Measurements from ENCODE around the gene RUFY3.

The RUFY3 gene

DNA sequence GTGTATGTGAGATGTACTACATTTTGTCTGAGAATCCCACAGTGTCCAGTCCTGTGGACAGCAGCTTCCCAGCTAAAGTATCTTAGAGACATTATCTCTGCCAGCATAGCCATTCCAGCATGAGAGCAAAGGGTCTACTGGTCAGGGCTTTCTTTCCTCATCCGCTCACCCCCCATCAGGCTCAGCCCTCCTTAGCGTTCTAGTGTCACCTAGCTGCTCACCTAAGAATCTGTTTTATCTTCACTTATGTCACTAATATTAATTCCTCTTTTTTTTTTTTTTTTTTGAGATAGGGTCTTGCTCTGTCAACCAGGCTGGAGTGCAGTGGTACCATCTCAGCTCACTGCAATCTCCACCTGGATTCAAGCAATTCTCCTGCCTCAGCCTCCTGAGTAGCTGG is 15.6 kb downstream of the RUFY3 start:
- Histone ChIP-seq H3K9ac (peak overlapping the region in 7 of 11 experiments; percentile 19 to 72 (median 48); a peak in 11 of 22 replicates), H3K27ac (peak overlapping the region in 8 of 11 experiments; percentile 55 to 81 (median 70); a peak in 16 of 22 replicates), H3K4me1 (peaks cover 44 to 80% (median 61%) of the 10 kb centered on the region in 10 experiments), H3K4me3 (peak overlapping the region in 1 of 10 experiments; percentile 21; a peak in 1 of 20 replicates), H3K36me3 (no peaks in the 10 kb centered on the region), H4K20me1 (peaks cover 0 to 21% (median 0%) of the 10 kb centered on the region in 11 experiments; a peak in 3 of 22 replicates), H3K9me3 (replicated peaks in 1 of 11) (no peaks in the 10 kb centered on the region), H3K4me2 (peak overlapping the region; percentile 73 to 98 (median 85)), H3K27me3 (no peaks in the 10 kb centered on the region)
- TF ChIP-seq Cebpa-rat (IDR thresholded peaks at IDR 0.05): no peak

DNA sequence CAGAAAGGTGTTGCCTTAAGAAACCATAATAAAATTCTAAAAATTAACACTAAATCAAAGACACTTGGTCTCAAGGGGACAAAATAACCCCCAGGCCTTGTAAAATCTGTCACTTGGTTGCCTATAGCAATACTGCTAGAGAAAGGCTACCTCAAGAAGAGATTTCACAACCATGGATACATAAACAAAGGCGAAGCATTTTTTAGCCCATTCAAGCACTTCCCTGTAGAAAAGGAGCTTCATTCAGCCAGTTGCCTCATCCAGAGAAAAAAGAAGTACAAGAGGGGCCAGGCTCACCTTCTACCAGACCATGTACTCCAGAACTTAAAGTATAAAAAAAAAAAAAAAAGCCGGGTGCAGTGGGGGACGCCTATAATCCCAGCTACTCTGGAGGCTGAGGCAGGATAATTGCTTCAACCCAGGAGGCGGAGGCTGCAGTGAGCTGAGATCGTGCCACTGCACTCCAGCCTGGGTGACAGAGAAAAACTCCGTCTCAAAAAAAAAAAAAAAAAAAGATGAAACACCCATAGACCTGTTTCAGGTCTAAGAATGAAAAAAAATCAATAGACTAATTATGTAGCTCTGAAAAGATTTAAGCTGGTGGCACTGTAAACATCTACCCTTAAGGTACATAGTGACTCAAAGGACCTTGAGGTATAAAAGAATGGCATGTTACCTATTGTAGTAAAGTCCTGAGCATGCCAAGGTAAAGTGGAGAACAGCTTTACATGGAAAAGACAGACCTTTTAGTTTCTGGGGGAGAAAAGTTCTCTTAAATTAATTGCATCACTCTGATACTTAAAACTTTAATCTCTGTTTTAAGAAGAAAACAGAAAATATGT is 18.0 kb downstream of the RUFY3 start:
- Histone ChIP-seq H3K4me3 (no peak overlapping the region), H3K4me2 (peak overlapping the region in 7 of 11 experiments; percentile 4 to 41 (median 14); a peak in 8 of 22 replicates), H3K27me3 (no peaks in the 10 kb centered on the region), H3K36me3 (no peaks in the 10 kb centered on the region), H3K9me3 (replicated peaks in 1 of 11) (no peaks in the 10 kb centered on the region), H4K20me1 (peaks cover 0 to 29% (median 0%) of the 10 kb centered on the region in 11 experiments; a peak in 3 of 22 replicates), H3K9ac (no peak overlapping the region), H3K27ac (no peak overlapping the region), H3K4me1 (peaks cover 38 to 68% (median 56%) of the 10 kb centered on the region in 10 experiments)
- TF ChIP-seq Cebpa-rat (IDR thresholded peaks at IDR 0.05): no peak

DNA sequence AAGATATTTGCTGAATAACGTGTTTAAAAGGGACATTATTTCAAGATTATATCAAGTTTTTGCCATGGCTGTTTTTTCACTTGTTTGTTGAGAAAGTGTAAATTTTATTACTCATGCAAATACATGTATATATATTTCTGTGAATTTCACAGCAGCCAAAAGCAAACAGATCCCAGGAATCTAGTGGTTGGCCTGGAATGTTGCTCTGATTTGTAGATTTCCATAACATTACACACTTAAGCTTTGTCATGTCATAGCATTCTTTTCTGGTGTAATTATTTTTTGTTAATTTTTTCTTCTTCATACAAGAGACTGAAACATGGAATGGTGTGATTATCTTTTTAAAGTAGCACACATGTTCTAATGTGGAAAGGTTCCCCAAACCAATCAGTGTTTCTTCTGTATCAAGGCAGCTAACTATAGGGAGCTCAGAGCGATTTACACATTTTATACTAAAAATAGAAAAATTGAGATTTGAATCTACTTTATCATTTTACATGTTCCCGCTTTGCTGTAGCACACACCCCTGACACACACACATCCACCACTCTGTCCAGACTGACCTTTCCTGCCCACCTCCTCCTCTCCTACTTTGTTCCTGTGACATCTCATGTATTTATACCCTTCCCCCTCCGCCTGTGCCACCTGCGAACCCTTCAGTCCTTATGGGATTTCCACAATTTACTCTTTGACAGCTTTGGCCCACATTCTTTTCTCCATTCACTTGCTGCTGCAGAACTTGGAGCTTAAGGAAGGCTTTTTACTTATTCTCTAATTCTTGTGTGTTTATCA is 20.3 kb downstream of the RUFY3 start:
- Histone ChIP-seq H3K4me3 (no peak overlapping the region), H3K4me2 (peak overlapping the region in 4 of 11 experiments; percentile 14 to 44 (median 16); a peak in 5 of 22 replicates), H3K9ac (no peak overlapping the region), H3K36me3 (0 out of 22 replicates have a peak, but pooled peaks cover 0 to 6% (median 0%) of the 10 kb centered on the region in 11 experiments), H3K4me1 (peaks cover 15 to 45% (median 33%) of the 10 kb centered on the region in 10 experiments), H3K9me3 (replicated peaks in 1 of 11) (peaks cover 0 to 3% (median 0%) of the 10 kb centered on the region in 11 experiments; a peak in 1 of 22 replicates), H4K20me1 (peaks cover 0 to 34% (median 0%) of the 10 kb centered on the region in 11 experiments; a peak in 3 of 22 replicates), H3K27ac (no peak overlapping the region), H3K27me3 (no peaks in the 10 kb centered on the region)
- TF ChIP-seq Cebpa-rat (IDR thresholded peaks at IDR 0.05): no peak

DNA sequence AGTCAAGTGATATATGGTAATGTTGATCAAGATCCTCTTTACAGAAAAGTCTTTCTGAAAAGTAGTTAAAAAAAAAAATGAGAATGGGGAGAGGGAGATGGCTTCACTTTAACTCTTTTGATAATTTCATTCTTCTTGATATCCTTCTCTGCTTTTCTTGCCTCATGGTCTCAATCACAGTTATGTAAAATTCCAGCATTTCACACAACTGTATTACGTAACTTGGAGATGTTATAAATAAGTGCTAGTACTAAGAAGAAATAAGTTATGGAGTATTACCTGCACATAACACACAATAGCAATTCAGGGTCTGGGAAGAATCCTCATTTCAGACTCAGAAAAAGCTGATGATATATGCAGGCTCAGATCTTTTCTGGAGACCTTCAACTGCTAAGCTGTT is 22.0 kb downstream of the RUFY3 start:
- H3K36me3 ChIP-seq: 0 out of 22 replicates have a peak, but pooled peaks cover 0 to 6% (median 0%) of the 10 kb centered on the region in 11 experiments
- no peak overlapping the region for H3K9ac ChIP-seq
- H3K4me3 ChIP-seq: no peak overlapping the region
- peaks cover 0 to 3% (median 0%) of the 10 kb centered on the region in 11 experiments; a peak in 1 of 22 replicates for H3K9me3 ChIP-seq (replicated peaks in 1 of 11)
- no peaks in the 10 kb centered on the region for H3K27me3 ChIP-seq
- no peak overlapping the region for H3K27ac ChIP-seq
- H3K4me2 ChIP-seq: no peak overlapping the region
- H4K20me1 ChIP-seq: peaks cover 0 to 41% (median 0%) of the 10 kb centered on the region in 11 experiments; a peak in 3 of 22 replicates
- no peak for TF ChIP-seq Cebpa-rat (IDR thresholded peaks at IDR 0.05)
- peaks cover 15 to 31% (median 25%) of the 10 kb centered on the region in 10 experiments; a peak in 19 of 20 replicates for H3K4me1 ChIP-seq

DNA sequence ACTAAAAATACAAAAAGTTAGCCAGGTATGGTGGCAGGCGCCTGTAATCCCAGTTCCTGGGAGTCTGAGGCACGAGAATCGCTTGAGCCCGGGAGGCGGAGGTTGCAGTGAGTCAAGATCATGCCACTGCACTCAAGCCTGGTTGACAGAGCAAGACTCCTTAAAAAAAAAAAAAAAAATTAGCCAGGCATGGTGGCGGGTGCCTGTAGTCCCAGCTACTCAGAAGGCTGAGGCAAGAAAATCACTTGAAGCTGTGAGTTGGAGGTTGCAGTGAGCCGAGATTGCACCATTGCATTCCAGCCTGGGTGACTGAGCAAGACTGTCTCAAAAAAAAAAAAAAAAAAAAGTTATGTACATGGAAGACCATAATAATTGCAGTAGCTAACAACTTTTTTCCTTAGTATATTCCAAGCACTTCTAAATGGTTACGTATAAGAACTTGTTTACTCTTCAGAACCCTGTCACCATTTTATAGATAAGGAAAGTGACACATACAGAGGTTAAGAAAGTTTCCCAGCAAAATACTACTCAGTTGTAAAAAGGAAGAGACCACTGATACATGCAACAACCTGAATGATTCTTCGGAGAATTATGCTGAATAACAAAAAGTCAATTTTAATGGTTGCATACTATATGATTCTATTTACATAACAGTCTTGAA is 24.5 kb downstream of the RUFY3 start:
- TF ChIP-seq Cebpa-rat (IDR thresholded peaks at IDR 0.05): no peak
- no peak overlapping the region for H3K9ac ChIP-seq
- H3K36me3 ChIP-seq: 0 out of 22 replicates have a peak, but pooled peaks cover 0 to 6% (median 0%) of the 10 kb centered on the region in 11 experiments
- H3K4me3 ChIP-seq: no peak overlapping the region
- H3K27ac ChIP-seq: no peak overlapping the region
- H3K4me2 ChIP-seq: no peak overlapping the region
- H4K20me1 ChIP-seq: peaks cover 0 to 43% (median 0%) of the 10 kb centered on the region in 11 experiments; a peak in 3 of 22 replicates
- peaks cover 10 to 17% (median 14%) of the 10 kb centered on the region in 10 experiments; a peak in 19 of 20 replicates for H3K4me1 ChIP-seq
- no peaks in the 10 kb centered on the region for H3K27me3 ChIP-seq
- peaks cover 0 to 3% (median 0%) of the 10 kb centered on the region in 11 experiments; a peak in 1 of 22 replicates for H3K9me3 ChIP-seq (replicated peaks in 1 of 11)

DNA sequence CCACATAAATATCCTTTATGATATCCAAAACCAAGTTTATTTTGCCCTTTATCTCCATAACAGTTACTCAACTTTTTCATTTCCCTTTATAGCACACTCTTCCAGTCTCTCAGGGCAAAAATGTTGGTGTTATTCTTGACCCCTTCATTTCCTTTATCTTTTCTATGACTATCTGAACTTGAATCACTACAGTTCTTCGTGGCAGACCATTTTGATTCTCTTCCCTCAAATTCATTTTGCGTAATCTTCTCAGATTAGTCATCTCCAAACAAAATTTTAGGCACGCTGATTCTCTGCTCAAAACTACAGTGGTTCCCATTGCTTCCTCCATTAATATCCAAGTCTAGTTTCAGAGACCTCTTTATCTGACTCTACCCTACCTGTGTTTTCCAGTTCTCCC is 26.1 kb downstream of the RUFY3 start:
- peak overlapping the region in 4 of 11 experiments; percentile 0 to 59 (median 34); a peak in 5 of 22 replicates for H3K4me2 ChIP-seq
- peaks cover 0 to 27% (median 2%) of the 10 kb centered on the region in 10 experiments; a peak in 8 of 20 replicates for H3K4me1 ChIP-seq
- peaks cover 0 to 37% (median 0%) of the 10 kb centered on the region in 11 experiments; a peak in 3 of 22 replicates for H4K20me1 ChIP-seq
- H3K9me3 ChIP-seq (replicated peaks in 1 of 11): peaks cover 0 to 3% (median 0%) of the 10 kb centered on the region in 11 experiments; a peak in 1 of 22 replicates
- no peaks in the 10 kb centered on the region for H3K27me3 ChIP-seq
- no peak for TF ChIP-seq Cebpa-rat (IDR thresholded peaks at IDR 0.05)
- H3K9ac ChIP-seq: no peak overlapping the region
- no peak overlapping the region for H3K27ac ChIP-seq
- 0 out of 22 replicates have a peak, but pooled peaks cover 0 to 6% (median 0%) of the 10 kb centered on the region in 11 experiments for H3K36me3 ChIP-seq
- H3K4me3 ChIP-seq: no peak overlapping the region

DNA sequence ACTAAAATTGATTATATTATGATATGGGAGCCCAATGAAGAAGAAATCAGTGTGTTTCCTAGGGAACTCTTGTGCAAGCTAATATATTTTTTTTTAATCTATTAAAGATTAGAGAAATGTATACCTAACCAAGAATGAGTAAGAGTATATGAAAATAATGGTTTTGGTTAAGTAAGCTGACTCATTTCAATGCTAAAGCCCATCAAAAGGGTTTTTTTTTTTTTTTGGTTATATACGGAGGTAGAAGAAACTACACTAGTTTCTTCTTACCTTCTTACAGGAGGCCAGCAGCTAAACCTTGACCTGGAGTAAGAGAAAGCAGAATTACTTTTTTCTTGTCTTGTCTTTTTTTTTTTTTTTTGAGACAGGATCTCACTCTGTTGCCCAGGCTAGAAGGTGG is 27.5 kb downstream of the RUFY3 start:
- peaks cover 0 to 41% (median 2%) of the 10 kb centered on the region in 10 experiments; a peak in 10 of 20 replicates for H3K4me1 ChIP-seq
- H3K27ac ChIP-seq: no peak overlapping the region
- H3K9me3 ChIP-seq (replicated peaks in 1 of 11): peaks cover 0 to 3% (median 0%) of the 10 kb centered on the region in 11 experiments; a peak in 1 of 22 replicates
- 0 out of 22 replicates have a peak, but pooled peaks cover 0 to 6% (median 0%) of the 10 kb centered on the region in 11 experiments for H3K36me3 ChIP-seq
- H3K27me3 ChIP-seq: no peaks in the 10 kb centered on the region
- H4K20me1 ChIP-seq: peaks cover 0 to 44% (median 0%) of the 10 kb centered on the region in 11 experiments; a peak in 3 of 22 replicates
- TF ChIP-seq Cebpa-rat (IDR thresholded peaks at IDR 0.05): no peak
- no peak overlapping the region for H3K4me3 ChIP-seq
- H3K4me2 ChIP-seq: no peak overlapping the region
- H3K9ac ChIP-seq: no peak overlapping the region

DNA sequence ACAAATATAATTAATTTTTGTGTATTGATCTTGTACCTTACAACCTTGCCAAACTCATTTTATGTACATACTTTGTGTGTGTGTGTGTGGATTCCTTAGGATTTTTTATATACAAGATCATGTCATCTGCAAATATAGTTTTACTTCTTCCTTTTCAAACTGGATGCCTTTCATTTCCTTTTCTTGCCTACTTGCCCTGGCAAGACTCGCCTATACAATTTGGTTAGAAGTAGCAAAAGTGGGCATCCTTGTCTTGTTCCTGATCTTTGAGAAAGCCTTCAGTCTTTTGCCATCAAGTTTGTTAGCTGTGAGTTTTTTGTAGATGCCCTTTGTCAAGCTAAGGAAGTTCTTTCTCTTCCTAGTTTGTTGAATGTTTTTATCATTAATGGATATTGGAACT is 30.5 kb downstream of the RUFY3 start:
- no peak for TF ChIP-seq Cebpa-rat (IDR thresholded peaks at IDR 0.05)
- H3K4me1 ChIP-seq: peaks cover 0 to 53% (median 4%) of the 10 kb centered on the region in 10 experiments; a peak in 10 of 20 replicates
- no peak overlapping the region for H3K9ac ChIP-seq

More for the DNA sequence above, 30.5 kb downstream of the RUFY3 start:
- H3K9me3 ChIP-seq (replicated peaks in 1 of 11): peaks cover 0 to 9% (median 0%) of the 10 kb centered on the region in 11 experiments; a peak in 2 of 22 replicates
- peaks cover 0 to 62% (median 0%) of the 10 kb centered on the region in 11 experiments; a peak in 3 of 22 replicates for H4K20me1 ChIP-seq
- no peak overlapping the region for H3K4me3 ChIP-seq
- H3K36me3 ChIP-seq: 0 out of 22 replicates have a peak, but pooled peaks cover 0 to 4% (median 0%) of the 10 kb centered on the region in 11 experiments
- peak overlapping the region in 4 of 11 experiments; percentile 17 to 85 (median 40); a peak in 5 of 22 replicates for H3K4me2 ChIP-seq
- no peaks in the 10 kb centered on the region for H3K27me3 ChIP-seq
- peak overlapping the region in 2 of 11 experiments; percentile 15 to 40; a peak in 2 of 22 replicates for H3K27ac ChIP-seq

Measured in BLaER1 treated with 17β-estradiol and CSF1 and Interleukin-3, amounts not matched to agents 10 nM and 100 nM (cell line).